AG04450 (cell line): ENCODE results near the gene CTSH. TPM values are rescaled to one million over a fixed set of nuclear protein-coding genes. Genes with fewer than 3 reads are reported as not detected.

Experiments used
- CTCF ChIA-PET: fragments of 300-600, 350-600 bp; formaldehyde crosslinking; extraction: SDS; loops from one replicate; lab custom pipeline; 2022; ENCODE audit warnings: antibody characterized with exemption, inconsistent platforms; lab: Charles Lee
- POLR2A ChIA-PET: fragments of 350-600 bp; formaldehyde crosslinking; extraction: SDS; loops from one replicate; lab custom pipeline; 2021; ENCODE audit warnings: antibody characterized with exemption, inconsistent platforms; lab: Yijun Ruan, JAX
- DNase-seq: peaks from one replicate; pipeline ENCODE4 v3.0.0-alpha.2; 2011; ENCODE audit warnings: low read depth, low spot score
- H3K27ac ChIP-seq: one replicate; pipeline ENCODE4 v1.5.1; 2012; ENCODE audit warnings: low read depth, low read length, control low read depth
- H3K27me3 ChIP-seq: one replicate; pipeline ENCODE4 v1.6.0; 2012; ENCODE audit warnings: low read length; ENCODE audit not compliant: control insufficient read depth, insufficient read depth
- H3K4me3 ChIP-seq: 2 replicates; pipeline ENCODE4 v1.5.1; 2011; ENCODE audit warnings: mild to moderate bottlenecking, low read depth, low read length, control low read depth
- H3K9me3 ChIP-seq: 2 replicates; pipeline ENCODE4 v1.5.1; 2012; ENCODE audit warnings: low read length; ENCODE audit not compliant: control insufficient read depth, insufficient read depth
- polyA plus RNA-seq: library from polyadenylated mRNA; depleted of rRNA; stranded (reverse); fragments of >200 nt; gene quantifications from 2 replicates; pipeline ENCODE4 v1.2.3, GENCODE V29; 2011
- TF ChIP-seq, protein P1 (sequence below): IDR thresholded peaks from 2 replicates; pipeline ENCODE4 v1.5.1; 2011; ENCODE audit warnings: low read depth, low read length, control low read depth, inconsistent platforms

Gene CTSH
- polyA plus RNA-seq, 1 experiment, result 4.8 TPM

- no peaks in the 10 kb centered on the region for H3K27me3 ChIP-seq
- ChIA-PET POLR2A (interaction anchor here (1.1 kb wide), 1 partner anchor 42 kb away, joined by 3 read pairs; no protein-coding TSS in a partner anchor), CTCF (interaction anchor here (0.6 to 2.3 kb wide), 3 partner anchors 14 to 261 kb away, joined by 3 to 6 read pairs (median 4); no protein-coding TSS in a partner anchor)
- H3K4me3 ChIP-seq, result no peak overlapping the region
- TF ChIP-seq, protein P1, sequence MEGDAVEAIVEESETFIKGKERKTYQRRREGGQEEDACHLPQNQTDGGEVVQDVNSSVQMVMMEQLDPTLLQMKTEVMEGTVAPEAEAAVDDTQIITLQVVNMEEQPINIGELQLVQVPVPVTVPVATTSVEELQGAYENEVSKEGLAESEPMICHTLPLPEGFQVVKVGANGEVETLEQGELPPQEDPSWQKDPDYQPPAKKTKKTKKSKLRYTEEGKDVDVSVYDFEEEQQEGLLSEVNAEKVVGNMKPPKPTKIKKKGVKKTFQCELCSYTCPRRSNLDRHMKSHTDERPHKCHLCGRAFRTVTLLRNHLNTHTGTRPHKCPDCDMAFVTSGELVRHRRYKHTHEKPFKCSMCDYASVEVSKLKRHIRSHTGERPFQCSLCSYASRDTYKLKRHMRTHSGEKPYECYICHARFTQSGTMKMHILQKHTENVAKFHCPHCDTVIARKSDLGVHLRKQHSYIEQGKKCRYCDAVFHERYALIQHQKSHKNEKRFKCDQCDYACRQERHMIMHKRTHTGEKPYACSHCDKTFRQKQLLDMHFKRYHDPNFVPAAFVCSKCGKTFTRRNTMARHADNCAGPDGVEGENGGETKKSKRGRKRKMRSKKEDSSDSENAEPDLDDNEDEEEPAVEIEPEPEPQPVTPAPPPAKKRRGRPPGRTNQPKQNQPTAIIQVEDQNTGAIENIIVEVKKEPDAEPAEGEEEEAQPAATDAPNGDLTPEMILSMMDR, result no peak
- H3K9me3 ChIP-seq, result no peaks in the 10 kb centered on the region
- H3K27ac ChIP-seq, result no peak overlapping the region
- DNase-seq, result no peak
Measured at GRCh38 chr15:78922527-78922926, 22.3 kb downstream of the CTSH start.

GRCh38 chr15:78921940-78922339 lies 22.9 kb downstream of the CTSH start:
- no peak for DNase-seq
- Histone ChIP-seq H3K27me3 (no peaks in the 10 kb centered on the region), H3K9me3 (no peaks in the 10 kb centered on the region), H3K27ac (no peak overlapping the region), H3K4me3 (no peak overlapping the region)
- POLR2A ChIA-PET, result interaction anchor here (1.1 kb wide), 1 partner anchor 42 kb away, joined by 3 read pairs; no protein-coding TSS in a partner anchor
- CTCF ChIA-PET, result interaction anchor here (1.0 to 2.3 kb wide), 3 partner anchors 11 to 262 kb away, joined by 3 to 6 read pairs (median 4); no protein-coding TSS in a partner anchor
- TF ChIP-seq, protein P1, result no peak

DNA sequence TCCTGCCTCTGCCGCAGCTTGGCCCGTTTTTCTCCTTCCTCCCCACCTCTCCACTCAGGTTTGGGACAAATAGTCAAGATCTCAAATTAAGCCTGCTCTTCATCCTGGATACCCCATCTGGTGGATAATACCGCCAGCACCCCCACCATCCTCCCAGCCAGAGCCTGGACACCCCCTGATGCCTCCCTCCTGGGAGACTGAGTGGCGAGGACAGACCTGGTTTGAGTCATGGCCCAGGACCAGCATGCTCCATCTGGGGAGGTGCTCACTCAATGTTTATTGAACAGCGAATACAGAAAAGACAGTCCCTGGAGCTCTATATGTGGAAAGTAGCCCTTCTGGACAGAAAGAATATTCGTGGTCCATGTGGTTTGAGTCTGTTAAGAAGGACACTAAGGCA lies 23.3 kb downstream of the CTSH start:
- ChIA-PET CTCF (interaction anchor here (1.0 to 2.3 kb wide), 3 partner anchors 10 to 262 kb away, joined by 3 to 6 read pairs (median 4); no protein-coding TSS in a partner anchor), POLR2A (interaction anchor here (1.1 kb wide), 1 partner anchor 41 kb away, joined by 3 read pairs; no protein-coding TSS in a partner anchor)
- no peak overlapping the region for H3K27ac ChIP-seq
- H3K27me3 ChIP-seq, result no peaks in the 10 kb centered on the region
- TF ChIP-seq, protein P1, result no peak
- DNase-seq, result no peak
- no peaks in the 10 kb centered on the region for H3K9me3 ChIP-seq
- no peak overlapping the region for H3K4me3 ChIP-seq

DNA sequence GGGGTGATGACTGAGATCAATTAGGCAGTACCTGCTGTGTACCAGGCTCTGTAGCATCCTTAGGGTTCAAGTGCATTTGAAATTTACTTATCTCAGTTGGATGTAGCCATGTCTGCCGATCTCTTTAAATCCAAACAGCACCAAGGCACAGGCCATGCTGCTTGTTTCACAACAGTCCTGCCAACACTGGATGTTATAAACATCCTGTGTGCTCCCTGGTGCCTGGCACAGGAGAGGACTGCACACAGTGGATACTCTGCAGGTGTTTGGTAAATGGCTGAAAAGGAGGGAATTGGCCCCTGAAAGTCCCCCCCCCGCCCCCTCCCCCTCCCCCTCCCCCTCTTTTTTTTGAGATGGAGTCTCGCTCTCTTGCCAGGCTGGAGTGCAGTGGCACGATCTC lies 27.0 kb downstream of the CTSH start:
- H3K4me3 ChIP-seq, result no peak overlapping the region
- POLR2A ChIA-PET, result no interaction called here
- DNase-seq, result no peak
- H3K27me3 ChIP-seq, result no peaks in the 10 kb centered on the region
- TF ChIP-seq, protein P1, result no peak
- no peaks in the 10 kb centered on the region for H3K9me3 ChIP-seq
- CTCF ChIA-PET, result no interaction called here
- H3K27ac ChIP-seq, result no peak overlapping the region

DNA sequence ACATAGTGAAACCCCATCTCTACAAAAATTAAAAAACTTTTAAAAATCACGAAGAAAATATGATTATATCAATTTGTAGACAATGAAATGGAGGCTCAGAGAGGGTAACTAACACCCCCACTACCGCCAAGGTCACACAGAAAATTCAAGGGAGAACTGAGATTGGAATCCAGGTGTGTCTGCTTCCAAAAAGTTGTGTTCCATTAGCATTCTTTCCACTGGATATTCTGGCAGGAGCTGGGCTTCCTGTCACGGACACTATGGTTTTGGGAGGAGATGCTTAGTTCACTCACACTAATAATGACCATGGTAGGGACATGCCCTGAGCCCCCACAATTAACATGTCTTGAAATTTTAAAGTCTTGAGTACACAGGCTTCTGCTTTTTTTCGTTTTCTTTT lies 28.8 kb downstream of the CTSH start:
- H3K9me3 ChIP-seq, result no peaks in the 10 kb centered on the region
- CTCF ChIA-PET, result interaction anchor here (1.0 to 2.3 kb wide), 4 partner anchors 10 to 268 kb away, joined by 3 to 10 read pairs (median 4); no protein-coding TSS in a partner anchor
- no peak overlapping the region for H3K4me3 ChIP-seq
- TF ChIP-seq, protein P1, result no peak
- H3K27me3 ChIP-seq, result no peaks in the 10 kb centered on the region
- no peak overlapping the region for H3K27ac ChIP-seq
- POLR2A ChIA-PET, result no interaction called here
- no peak for DNase-seq
